Measurements from ENCODE around the gene UBA52. TPM values are rescaled to one million over a fixed set of nuclear protein-coding genes. Genes with fewer than 3 reads are reported as not detected.

UBA52 gene
- total and polyA plus RNA-seq, 2 of the 13 experiments (the other 11 are each of a cell fraction or from before 2014, with no cell fraction given): 959 to 1,782 TPM

DNA sequence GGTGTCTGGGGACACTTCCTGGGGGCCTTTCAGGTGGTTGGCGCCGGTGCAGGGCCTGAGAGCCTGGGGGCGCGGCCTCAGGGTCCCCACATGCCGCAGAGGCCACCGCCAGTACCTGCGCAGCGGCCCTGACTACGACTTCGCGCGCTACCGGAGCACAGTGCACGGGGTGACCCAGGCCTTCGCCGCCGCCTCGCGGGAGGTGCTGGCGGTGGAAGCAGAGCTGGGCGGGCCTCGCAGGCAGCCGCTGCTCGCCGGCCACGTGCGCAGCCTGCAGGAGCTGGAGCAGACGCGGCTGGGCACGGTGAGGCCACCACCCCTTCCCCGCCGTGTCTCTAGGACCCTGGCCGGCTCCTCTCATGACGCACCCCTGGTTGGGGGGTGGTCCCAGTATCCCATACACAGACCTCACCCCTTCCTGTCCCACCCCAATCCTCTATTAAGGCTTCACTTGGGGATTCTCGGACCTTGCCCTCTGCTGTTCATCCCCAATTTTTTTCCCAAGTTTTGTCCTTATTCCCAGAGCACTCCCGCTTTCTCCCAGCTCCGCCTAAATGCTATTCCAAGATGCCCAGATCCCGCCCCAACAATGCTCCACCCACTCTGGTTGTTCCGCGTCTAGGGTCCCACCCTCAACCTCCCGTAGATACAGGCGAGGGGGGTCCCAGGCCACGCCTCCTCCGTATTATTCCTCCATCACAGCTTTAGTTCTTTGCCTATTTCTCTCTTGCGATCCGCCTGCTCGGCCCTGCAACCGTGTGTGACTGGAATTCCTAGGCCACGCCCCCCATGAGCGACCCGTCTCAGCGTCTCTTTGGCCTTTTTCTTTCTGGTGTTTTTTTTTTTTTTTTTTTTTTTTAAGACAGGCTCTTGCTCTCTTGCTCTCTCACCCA, 18.0 kb downstream of the UBA52 start (continued):
- TF ChIP-seq ZNF407 (CRISPR knock-in tag; IDR thresholded peaks at IDR 0.05; ENCODE audit: not compliant biosample characterization): peak; percentile 65
- no peak for TF ChIP-seq NFKBIZ (CRISPR knock-in tag; IDR thresholded peaks at IDR 0.05)
- no peak for TF ChIP-seq ARID3A (IDR thresholded peaks at IDR 0.05; ENCODE audit: low read depth, low read length)
- no peak for TF ChIP-seq RARG (CRISPR knock-in tag; IDR thresholded peaks at IDR 0.05; ENCODE audit: low read depth)
- TF ChIP-seq, protein P1, sequence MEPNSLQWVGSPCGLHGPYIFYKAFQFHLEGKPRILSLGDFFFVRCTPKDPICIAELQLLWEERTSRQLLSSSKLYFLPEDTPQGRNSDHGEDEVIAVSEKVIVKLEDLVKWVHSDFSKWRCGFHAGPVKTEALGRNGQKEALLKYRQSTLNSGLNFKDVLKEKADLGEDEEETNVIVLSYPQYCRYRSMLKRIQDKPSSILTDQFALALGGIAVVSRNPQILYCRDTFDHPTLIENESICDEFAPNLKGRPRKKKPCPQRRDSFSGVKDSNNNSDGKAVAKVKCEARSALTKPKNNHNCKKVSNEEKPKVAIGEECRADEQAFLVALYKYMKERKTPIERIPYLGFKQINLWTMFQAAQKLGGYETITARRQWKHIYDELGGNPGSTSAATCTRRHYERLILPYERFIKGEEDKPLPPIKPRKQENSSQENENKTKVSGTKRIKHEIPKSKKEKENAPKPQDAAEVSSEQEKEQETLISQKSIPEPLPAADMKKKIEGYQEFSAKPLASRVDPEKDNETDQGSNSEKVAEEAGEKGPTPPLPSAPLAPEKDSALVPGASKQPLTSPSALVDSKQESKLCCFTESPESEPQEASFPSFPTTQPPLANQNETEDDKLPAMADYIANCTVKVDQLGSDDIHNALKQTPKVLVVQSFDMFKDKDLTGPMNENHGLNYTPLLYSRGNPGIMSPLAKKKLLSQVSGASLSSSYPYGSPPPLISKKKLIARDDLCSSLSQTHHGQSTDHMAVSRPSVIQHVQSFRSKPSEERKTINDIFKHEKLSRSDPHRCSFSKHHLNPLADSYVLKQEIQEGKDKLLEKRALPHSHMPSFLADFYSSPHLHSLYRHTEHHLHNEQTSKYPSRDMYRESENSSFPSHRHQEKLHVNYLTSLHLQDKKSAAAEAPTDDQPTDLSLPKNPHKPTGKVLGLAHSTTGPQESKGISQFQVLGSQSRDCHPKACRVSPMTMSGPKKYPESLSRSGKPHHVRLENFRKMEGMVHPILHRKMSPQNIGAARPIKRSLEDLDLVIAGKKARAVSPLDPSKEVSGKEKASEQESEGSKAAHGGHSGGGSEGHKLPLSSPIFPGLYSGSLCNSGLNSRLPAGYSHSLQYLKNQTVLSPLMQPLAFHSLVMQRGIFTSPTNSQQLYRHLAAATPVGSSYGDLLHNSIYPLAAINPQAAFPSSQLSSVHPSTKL (CRISPR knock-in tag; IDR thresholded peaks at IDR 0.05): 0 out of 2 replicates have a peak, but pooled peaks have one; percentile 35
- peak; percentile 72; the same call in 1 of the 2 replicates for TF ChIP-seq ZSCAN25 (CRISPR knock-in tag; IDR thresholded peaks at IDR 0.05)
- no peak for TF ChIP-seq SRSF9 (IDR thresholded peaks at IDR 0.05; ENCODE audit: borderline replicate concordance, insufficient read depth, low read depth, low read length, poor library complexity, severe bottlenecking)
- TF ChIP-seq, protein P2, sequence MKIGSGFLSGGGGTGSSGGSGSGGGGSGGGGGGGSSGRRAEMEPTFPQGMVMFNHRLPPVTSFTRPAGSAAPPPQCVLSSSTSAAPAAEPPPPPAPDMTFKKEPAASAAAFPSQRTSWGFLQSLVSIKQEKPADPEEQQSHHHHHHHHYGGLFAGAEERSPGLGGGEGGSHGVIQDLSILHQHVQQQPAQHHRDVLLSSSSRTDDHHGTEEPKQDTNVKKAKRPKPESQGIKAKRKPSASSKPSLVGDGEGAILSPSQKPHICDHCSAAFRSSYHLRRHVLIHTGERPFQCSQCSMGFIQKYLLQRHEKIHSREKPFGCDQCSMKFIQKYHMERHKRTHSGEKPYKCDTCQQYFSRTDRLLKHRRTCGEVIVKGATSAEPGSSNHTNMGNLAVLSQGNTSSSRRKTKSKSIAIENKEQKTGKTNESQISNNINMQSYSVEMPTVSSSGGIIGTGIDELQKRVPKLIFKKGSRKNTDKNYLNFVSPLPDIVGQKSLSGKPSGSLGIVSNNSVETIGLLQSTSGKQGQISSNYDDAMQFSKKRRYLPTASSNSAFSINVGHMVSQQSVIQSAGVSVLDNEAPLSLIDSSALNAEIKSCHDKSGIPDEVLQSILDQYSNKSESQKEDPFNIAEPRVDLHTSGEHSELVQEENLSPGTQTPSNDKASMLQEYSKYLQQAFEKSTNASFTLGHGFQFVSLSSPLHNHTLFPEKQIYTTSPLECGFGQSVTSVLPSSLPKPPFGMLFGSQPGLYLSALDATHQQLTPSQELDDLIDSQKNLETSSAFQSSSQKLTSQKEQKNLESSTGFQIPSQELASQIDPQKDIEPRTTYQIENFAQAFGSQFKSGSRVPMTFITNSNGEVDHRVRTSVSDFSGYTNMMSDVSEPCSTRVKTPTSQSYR (CRISPR knock-in tag; IDR thresholded peaks at IDR 0.05; ENCODE audit: borderline replicate concordance): peak; percentile 31; the same call in 1 of the 2 replicates
- TF ChIP-seq SIN3A (IDR thresholded peaks at IDR 0.05; ENCODE audit: borderline replicate concordance, low read depth, low read length): 0 out of 2 replicates have a peak, but pooled peaks have one; percentile 23
